BE2C (cell line): Measurements from ENCODE around the gene DPYSL4.
A peak's percentile ranks its signal among the peaks of the same experiment; 100 is the strongest.

Experiments used
- DNase-seq: peaks from one replicate; pipeline ENCODE4 v3.0.0-alpha.2; 2020
- H3K27me3 ChIP-seq: fragments of 250-450 bp; sonication (Bioruptor Pico); 2 replicates; pipeline ENCODE4 v1.5.1; 2020; ENCODE audit warnings: mild to moderate bottlenecking
- H3K36me3 ChIP-seq: fragments of 250-450 bp; sonication (Bioruptor Pico); 2 replicates; pipeline ENCODE4 v1.5.1; 2020; ENCODE audit warnings: mild to moderate bottlenecking
- H3K4me1 ChIP-seq: fragments of 250-450 bp; sonication (Bioruptor Pico); 2 replicates; pipeline ENCODE4 v1.5.1; 2020
- H3K4me3 ChIP-seq: 2 replicates; pipeline ENCODE4 v1.5.1; 2011; ENCODE audit warnings: low read depth, low read length
- H3K9me3 ChIP-seq: fragments of 250-450 bp; sonication (Bioruptor Pico); 2 replicates; pipeline ENCODE4 v1.5.1; 2020
- TF ChIP-seq, protein P1 (sequence below): IDR thresholded peaks from 2 replicates; pipeline ENCODE4 v1.5.1; 2012; ENCODE audit warnings: mild to moderate bottlenecking, low read depth, low read length

DPYSL4 gene

DNA sequence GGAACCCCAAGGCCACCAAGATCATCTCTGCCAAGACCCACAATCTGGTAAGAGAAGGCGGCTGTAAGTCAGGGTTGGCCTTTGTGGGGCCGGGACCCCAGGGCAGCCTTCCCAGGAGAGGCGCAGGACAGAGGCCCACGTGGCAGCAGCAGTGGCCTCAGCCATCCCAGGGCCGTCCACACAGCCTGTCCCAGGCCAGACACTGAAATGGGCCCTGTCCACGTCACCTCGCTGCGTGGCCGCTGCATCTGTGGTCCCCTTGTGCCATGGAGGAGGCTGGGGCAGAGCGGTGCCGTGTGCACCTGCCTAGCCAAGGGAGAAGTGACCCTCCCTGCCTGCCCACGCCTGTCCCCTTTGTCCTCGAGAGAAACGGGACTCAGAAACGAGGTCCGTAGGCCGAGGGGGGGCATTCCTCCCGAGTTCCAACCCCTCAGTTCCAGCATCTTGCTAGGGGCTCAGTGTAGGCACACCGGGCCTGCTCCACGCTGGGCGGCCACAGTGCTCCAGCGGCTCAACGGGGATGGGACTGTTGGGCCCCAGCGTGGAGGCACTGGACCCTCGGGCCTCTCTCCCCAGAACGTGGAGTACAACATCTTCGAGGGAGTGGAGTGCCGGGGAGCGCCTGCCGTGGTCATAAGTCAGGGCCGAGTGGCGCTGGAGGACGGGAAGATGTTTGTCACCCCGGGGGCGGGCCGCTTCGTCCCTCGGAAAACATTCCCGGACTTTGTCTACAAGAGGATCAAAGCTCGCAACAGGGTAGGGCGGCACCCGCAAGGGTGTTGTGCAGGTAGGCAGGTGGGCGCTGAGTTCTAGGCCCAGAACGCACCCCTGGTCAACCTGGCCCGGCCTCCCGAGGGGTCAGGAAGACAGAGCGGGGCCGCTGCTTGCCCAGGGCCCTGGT, 15.6 kb downstream of the DPYSL4 start:
- H3K4me1 ChIP-seq, result no peaks in the 10 kb centered on the region
- TF ChIP-seq, protein P1, sequence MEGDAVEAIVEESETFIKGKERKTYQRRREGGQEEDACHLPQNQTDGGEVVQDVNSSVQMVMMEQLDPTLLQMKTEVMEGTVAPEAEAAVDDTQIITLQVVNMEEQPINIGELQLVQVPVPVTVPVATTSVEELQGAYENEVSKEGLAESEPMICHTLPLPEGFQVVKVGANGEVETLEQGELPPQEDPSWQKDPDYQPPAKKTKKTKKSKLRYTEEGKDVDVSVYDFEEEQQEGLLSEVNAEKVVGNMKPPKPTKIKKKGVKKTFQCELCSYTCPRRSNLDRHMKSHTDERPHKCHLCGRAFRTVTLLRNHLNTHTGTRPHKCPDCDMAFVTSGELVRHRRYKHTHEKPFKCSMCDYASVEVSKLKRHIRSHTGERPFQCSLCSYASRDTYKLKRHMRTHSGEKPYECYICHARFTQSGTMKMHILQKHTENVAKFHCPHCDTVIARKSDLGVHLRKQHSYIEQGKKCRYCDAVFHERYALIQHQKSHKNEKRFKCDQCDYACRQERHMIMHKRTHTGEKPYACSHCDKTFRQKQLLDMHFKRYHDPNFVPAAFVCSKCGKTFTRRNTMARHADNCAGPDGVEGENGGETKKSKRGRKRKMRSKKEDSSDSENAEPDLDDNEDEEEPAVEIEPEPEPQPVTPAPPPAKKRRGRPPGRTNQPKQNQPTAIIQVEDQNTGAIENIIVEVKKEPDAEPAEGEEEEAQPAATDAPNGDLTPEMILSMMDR, result no peak
- no peaks in the 10 kb centered on the region for H3K9me3 ChIP-seq
- no peak for DNase-seq
- H3K27me3 ChIP-seq, result no peaks in the 10 kb centered on the region
- no peaks in the 10 kb centered on the region for H3K36me3 ChIP-seq
- no peak overlapping the region for H3K4me3 ChIP-seq

DNA sequence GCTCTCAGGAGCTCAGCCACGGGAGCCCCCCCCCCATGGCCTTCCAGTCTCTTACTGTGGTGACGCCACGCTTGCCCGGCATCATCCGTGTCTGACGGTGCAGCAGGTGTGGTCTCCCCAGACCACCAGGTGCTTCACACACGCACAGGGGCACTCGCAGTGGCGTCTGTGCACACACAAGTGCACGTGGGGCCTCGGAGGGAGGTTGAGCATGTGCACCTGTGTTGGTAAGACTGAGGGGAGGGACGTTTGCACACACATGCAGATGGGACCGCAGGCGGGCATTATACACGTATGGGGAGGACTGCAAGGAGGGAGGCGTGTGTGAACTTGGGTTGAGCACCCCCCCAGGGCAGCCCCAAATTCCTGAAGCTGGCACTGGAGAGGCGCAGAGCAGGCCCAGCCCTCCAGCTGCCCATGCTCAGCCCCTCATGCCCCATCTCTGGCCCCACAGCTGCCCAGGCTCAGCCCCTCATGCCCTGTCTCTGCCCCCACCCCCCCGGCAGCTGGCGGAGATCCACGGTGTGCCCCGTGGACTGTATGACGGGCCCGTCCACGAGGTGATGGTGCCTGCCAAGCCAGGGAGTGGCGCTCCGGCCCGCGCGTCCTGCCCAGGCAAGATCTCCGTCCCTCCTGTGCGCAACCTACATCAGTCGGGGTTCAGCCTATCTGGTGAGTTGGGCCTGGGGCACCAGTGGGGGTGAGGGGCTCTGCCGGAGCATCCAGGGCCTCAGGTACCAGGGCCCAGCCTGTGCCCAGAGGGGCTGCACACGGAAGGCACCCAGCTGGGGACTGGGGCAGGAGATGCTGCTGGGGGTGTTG, 16.7 kb downstream of the DPYSL4 start:
- Histone ChIP-seq H3K27me3 (no peaks in the 10 kb centered on the region), H3K4me1 (no peaks in the 10 kb centered on the region), H3K9me3 (no peaks in the 10 kb centered on the region), H3K36me3 (no peaks in the 10 kb centered on the region), H3K4me3 (no peak overlapping the region)
- peak; percentile 5 for DNase-seq
- TF ChIP-seq, protein P1, result no peak

- no peaks in the 10 kb centered on the region for H3K36me3 ChIP-seq
- no peaks in the 10 kb centered on the region for H3K9me3 ChIP-seq
- DNase-seq, result no peak
- H3K4me1 ChIP-seq, result no peaks in the 10 kb centered on the region
- TF ChIP-seq, protein P1, result no peak
- no peaks in the 10 kb centered on the region for H3K27me3 ChIP-seq
- H3K4me3 ChIP-seq, result no peak overlapping the region
Observed at GRCh38 chr10:132204078-132204780, 17.5 kb downstream of the DPYSL4 start.

GRCh38 chr10:132204781-132205473, 18.2 kb downstream of the DPYSL4 start:
- TF ChIP-seq, protein P1, result no peak
- H3K36me3 ChIP-seq, result no peaks in the 10 kb centered on the region
- H3K9me3 ChIP-seq, result no peaks in the 10 kb centered on the region
- no peaks in the 10 kb centered on the region for H3K27me3 ChIP-seq
- H3K4me3 ChIP-seq, result no peak overlapping the region
- H3K4me1 ChIP-seq, result no peaks in the 10 kb centered on the region
- DNase-seq, result peak; percentile 3

- H3K36me3 ChIP-seq, result no peaks in the 10 kb centered on the region
- H3K4me3 ChIP-seq, result no peak overlapping the region
- no peaks in the 10 kb centered on the region for H3K4me1 ChIP-seq
- TF ChIP-seq, protein P1, result no peak
- no peaks in the 10 kb centered on the region for H3K9me3 ChIP-seq
- peak; percentile 16 for DNase-seq
- H3K27me3 ChIP-seq, result no peaks in the 10 kb centered on the region
Observed at GRCh38 chr10:132205650-132206376, 19.1 kb downstream of the DPYSL4 start.
